GM12878 (cell line): ENCODE results near the gene MAGI1. TPM values are rescaled to one million over a fixed set of nuclear protein-coding genes. Genes with fewer than 3 reads are reported as not detected.

Experiments used
- ATAC-seq: fragments of 200-7000 bp; cut with Tn5 transposase; 3 replicates; pipeline ENCODE4 v1.9.1; 2020; ENCODE audit warnings: mild to moderate bottlenecking, moderate library complexity
- BruUV-seq: library from RNA; stranded (reverse); fragments of 400-500 nt; replicated peaks from 2 replicates; lab custom pipeline; 2021; lab: Mats Ljungman, UMichigan
- CTCF ChIA-PET: fragments of 300-600 bp; sonication (Branson Sonifier 250); formaldehyde crosslinking; extraction: SDS; loops from one replicate; lab custom pipeline; 2021; ENCODE audit warnings: inconsistent platforms; lab: Yijun Ruan, JAX
- POLR2A ChIA-PET: fragments of 350-600 bp; formaldehyde crosslinking; extraction: SDS; loops from one replicate; lab custom pipeline; 2021; ENCODE audit warnings: inconsistent platforms; lab: Charles Lee
- RAD21 ChIA-PET: fragments of 300-600 bp; sonication (Branson Sonifier 250); formaldehyde crosslinking; loops from one replicate; lab custom pipeline; 2023; ENCODE audit warnings: antibody characterized with exemption; ENCODE audit not compliant: unreplicated experiment; lab: Charles Lee
- SMC1A ChIA-PET: fragments of 300-600 bp; sonication (Branson Sonifier 250); formaldehyde crosslinking; loops from one replicate; lab custom pipeline; 2023; ENCODE audit not compliant: unreplicated experiment, uncharacterized antibody; lab: Charles Lee
- DNase-seq: peaks from one replicate; pipeline ENCODE4 v3.0.0-alpha.2; 2011; ENCODE audit warnings: low read depth, low spot score
- FAIRE-seq: peaks from 3 replicates; lab custom pipeline; 2011; peaks lifted over from hg19 to GRCh38; lab: Jason Lieb, UNC
- H2AFZ ChIP-seq: 2 replicates; pipeline ENCODE4 v1.6.0; 2011; ENCODE audit warnings: low read depth, low read length, control low read depth; ENCODE audit not compliant: control insufficient read depth
- H3K27ac ChIP-seq: 2 replicates; pipeline ENCODE4 v1.5.1; 2011; ENCODE audit warnings: control low read depth; ENCODE audit not compliant: control insufficient read depth, insufficient read depth
- H3K27me3 ChIP-seq, 2 experiments: replicated peaks in 1 of 2; 2 replicates each; pipeline versions ENCODE4 v1.6.0 to v1.6.1; 2011; ENCODE audit warnings: low read length in 1 of 2; ENCODE audit not compliant: control insufficient read depth in 2 of 2, insufficient read depth in 2 of 2
- H3K36me3 ChIP-seq, 2 experiments: 2 replicates each; pipeline ENCODE4 v1.5.1; 2011; ENCODE audit warnings: low read length in 1 of 2; ENCODE audit not compliant: control insufficient read depth in 2 of 2, insufficient read depth in 2 of 2
- H3K4me1 ChIP-seq: 2 replicates; pipeline ENCODE4 v1.6.1; 2011; ENCODE audit warnings: mild to moderate bottlenecking, low read length, moderate library complexity, mixed read lengths; ENCODE audit not compliant: control insufficient read depth, insufficient read depth
- H3K4me2 ChIP-seq: 2 replicates; pipeline ENCODE4 v1.6.0; 2011; ENCODE audit warnings: control low read depth; ENCODE audit not compliant: control insufficient read depth, insufficient read depth
- H3K4me3 ChIP-seq: fragments of 200-600 bp; sonication (generic); 2 replicates; pipeline ENCODE4 v1.5.1; 2016
- H3K79me2 ChIP-seq: 2 replicates; pipeline ENCODE4 v1.6.0; 2011; ENCODE audit warnings: low read length; ENCODE audit not compliant: control insufficient read depth, insufficient read depth
- H3K9ac ChIP-seq: 2 replicates; pipeline ENCODE4 v1.8.0; 2011; ENCODE audit warnings: low read length, control low read depth, mixed read lengths; ENCODE audit not compliant: control insufficient read depth, insufficient read depth
- H3K9me3 ChIP-seq: replicated peaks from 3 replicates; pipeline ENCODE4 v1.5.1; 2011; ENCODE audit warnings: mild to moderate bottlenecking, low read length; ENCODE audit not compliant: control insufficient read depth, insufficient read depth
- H4K20me1 ChIP-seq: 2 replicates; pipeline ENCODE4 v1.6.0; 2011; ENCODE audit not compliant: control insufficient read depth, insufficient read depth
- BCL11A ChIP-seq: IDR thresholded peaks from 2 replicates; pipeline ENCODE4 v1.6.1; 2011; ENCODE audit warnings: low read depth, low read length
- CBX5 ChIP-seq: sonication (generic); IDR thresholded peaks from 2 replicates; pipeline ENCODE4 v1.6.1; 2016; ENCODE audit warnings: low read depth, moderate library complexity, mild to moderate bottlenecking, inconsistent platforms
- CEBPB ChIP-seq, 2 experiments: fragments of 150-350 bp in 1 of 2; IDR thresholded peaks; 2 replicates each; pipeline ENCODE4 v1.6.1; 2012 to 2014; ENCODE audit warnings: low read depth in 2 of 2, low read length in 2 of 2, borderline replicate concordance in 1 of 2, inconsistent platforms in 1 of 2
- CEBPZ ChIP-seq: fragments of 150-350 bp; IDR thresholded peaks from 2 replicates; pipeline ENCODE4 v1.6.1; 2016; ENCODE audit warnings: low read depth, low read length
- FOXM1 ChIP-seq: IDR thresholded peaks from 2 replicates; pipeline ENCODE4 v1.6.1; 2012; ENCODE audit warnings: low read depth, mild to moderate bottlenecking, inconsistent platforms, low read length, moderate library complexity
- IKZF2 ChIP-seq, 2 experiments: fragments of 450-650 bp; IDR thresholded peaks; 2 replicates each; pipeline ENCODE4 v1.6.1; 2017; ENCODE audit warnings: mild to moderate bottlenecking in 2 of 2, moderate library complexity in 2 of 2
- IRF4 ChIP-seq: IDR thresholded peaks from 2 replicates; pipeline ENCODE4 v1.6.1; 2011; ENCODE audit warnings: low read depth, low read length
- MYC ChIP-seq: IDR thresholded peaks from 2 replicates; pipeline ENCODE4 v1.6.1; 2011; ENCODE audit warnings: mild to moderate bottlenecking, low read length, moderate library complexity, inconsistent platforms; ENCODE audit not compliant: insufficient read depth, insufficient replicate concordance, insufficient read length, severe bottlenecking
- NFYA ChIP-seq: IDR thresholded peaks from 2 replicates; pipeline ENCODE4 v1.6.1; 2011; ENCODE audit warnings: low read depth, mild to moderate bottlenecking, low read length, improper control_type of control experiment, borderline replicate concordance
- PRDM15 ChIP-seq: fragments of 450-650 bp; formaldehyde crosslinking; IDR thresholded peaks from 2 replicates; pipeline ENCODE4 v1.4.0; 2020; ENCODE audit warnings: mild to moderate bottlenecking, moderate library complexity
- SIX5 ChIP-seq: IDR thresholded peaks from 2 replicates; pipeline ENCODE4 v1.6.1; 2011; ENCODE audit warnings: mild to moderate bottlenecking, low read depth, low read length, moderate library complexity; ENCODE audit not compliant: severe bottlenecking
- SMAD5 ChIP-seq: IDR thresholded peaks from 2 replicates; pipeline ENCODE4 v1.6.1; 2016; ENCODE audit warnings: antibody characterized with exemption, low read depth
- SMC3 ChIP-seq: IDR thresholded peaks from 2 replicates; pipeline ENCODE4 v1.6.1; 2011; ENCODE audit warnings: low read length, improper control_type of control experiment, borderline replicate concordance
- TCF12 ChIP-seq: IDR thresholded peaks from 2 replicates; pipeline ENCODE4 v1.6.1; 2011; ENCODE audit warnings: low read depth, mild to moderate bottlenecking, low read length
- YBX1 ChIP-seq: fragments of 450-650 bp; IDR thresholded peaks from 2 replicates; pipeline ENCODE4 v1.6.1; 2016; ENCODE audit warnings: antibody characterized with exemption
- WGBS: methylation state at CpG from one replicate; pipeline ENCODE4 v1.1.6; 2016; ENCODE audit warnings: low lambda C conversion rate; ENCODE audit not compliant: insufficient replicate concordance, insufficient coverage; ENCODE audit errors: missing lambda C conversion rate; 5-methylcytosine and 5-hydroxymethylcytosine counted together
- in situ Hi-C: fragments of 300-500 bp; cut with MboI; formaldehyde crosslinking; loops from 9 replicates; pipeline ENCODE4 v1.14.3; 2018; ENCODE audit warnings: mixed read lengths
- intact Hi-C: fragments of 100-400 bp; cut with micrococcal nuclease; formaldehyde crosslinking; loops from one replicate; pipeline ENCODE4 v1.14.2; 2022; ENCODE audit not compliant: unreplicated experiment
- polyA plus RNA-seq, 11 experiments: library from polyadenylated mRNA; depleted of rRNA in 4 of 11; unstranded in 6 of 11; stranded (reverse) in 5 of 11; fragments of >200 nt; fragmentation: Nextera tagmentation in 4 of 11; fragmentation: Illumina TruSeq in 1 of 11; extraction: Ambion mirVana in 4 of 11; extraction: Trizol in 1 of 11; gene quantifications; 1 replicate in 1 of 11; 2 replicates in 10 of 11; pipeline versions ENCODE4 v1.2.1 to v1.2.3, GENCODE V29; 2011 to 2016; ENCODE audit warnings: inconsistent platforms in 2 of 11, missing spikeins in 2 of 11, low read depth in 1 of 11
- total RNA-seq, 4 experiments: library from RNA; depleted of rRNA in 3 of 4; stranded (reverse); fragments of >200 nt in 3 of 4; fragmentation: Illumina TruSeq in 1 of 4; extraction: Trizol in 1 of 4; gene quantifications; 2 replicates each; pipeline versions ENCODE4 v1.2.1 to v1.2.3, GENCODE V29; 2013 to 2021

The MAGI1 gene
- total and polyA plus RNA-seq, 10 of the 15 experiments (the other 5 are each of a cell fraction or from before 2014, with no cell fraction given), result 0.02 to 3.3 (median 0.29) TPM; not detected in 1

DNA sequence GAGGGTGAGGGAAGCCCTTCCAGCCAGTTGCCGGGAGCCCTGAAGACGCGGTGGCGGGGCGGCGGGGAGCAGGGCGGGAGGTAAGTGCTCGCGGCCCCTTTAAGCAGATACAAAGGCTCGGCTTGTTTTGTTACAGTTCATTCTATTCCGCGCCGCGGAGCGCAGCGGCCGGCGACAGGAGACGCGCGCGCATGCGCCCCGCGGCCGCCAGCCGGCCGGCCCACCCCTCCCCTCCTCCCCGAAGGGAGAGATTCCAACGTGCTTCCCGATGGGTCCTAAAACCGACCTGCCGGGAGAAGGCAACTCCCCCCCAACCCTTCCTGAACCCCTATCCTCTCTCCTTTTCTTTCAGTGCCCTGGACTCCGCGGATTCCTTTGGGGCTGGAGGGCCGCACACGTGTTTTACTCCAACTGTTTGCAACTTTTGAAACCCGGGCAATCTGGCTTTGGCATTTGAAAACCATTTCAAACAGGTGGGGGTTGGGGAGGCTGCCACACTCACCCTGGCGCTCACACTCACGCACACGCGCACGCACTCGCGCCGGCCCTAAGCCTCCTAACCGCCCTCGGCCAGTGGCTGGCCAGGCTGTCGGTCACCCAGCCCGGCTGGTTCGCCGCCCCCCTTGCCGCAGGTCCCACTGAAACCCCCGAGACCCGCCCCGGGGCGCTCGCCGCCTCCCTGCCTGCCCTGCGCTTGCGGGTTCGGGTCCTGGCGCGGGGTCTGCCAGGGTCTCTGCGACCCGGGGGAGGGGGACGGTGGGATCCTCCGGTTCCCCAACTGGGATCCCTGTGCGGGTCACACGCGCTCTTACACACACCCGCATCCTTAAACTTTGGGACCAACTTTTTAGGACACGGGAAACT lies at the start of gene MAGI1 (continued):
- TF ChIP-seq NFYA, result no peak
- no peak for TF ChIP-seq BCL11A
- TF ChIP-seq SMAD5, result no peak
- TF ChIP-seq IRF4, result no peak
- 0 out of 2 replicates have a peak, but pooled peaks have one; percentile 10 for TF ChIP-seq TCF12

- H3K27me3 ChIP-seq, result no peaks in the 10 kb centered on the region
- RAD21 ChIA-PET, result no interaction called here
- POLR2A ChIA-PET, result no interaction called here
- SMC1A ChIA-PET, result no interaction called here
- H3K9ac ChIP-seq, result no peak overlapping the region
- no peak for DNase-seq
- 38% methylated on average over 3 of the region's 3 CpGs for WGBS
- H3K4me3 ChIP-seq, result no peak overlapping the region
- no TSS peak for BruUV-seq
- in situ Hi-C loops, result no loop called here
- H3K36me3 ChIP-seq, result no peaks in the 10 kb centered on the region
- intact Hi-C loops, result no loop called here
- H3K4me2 ChIP-seq, result no peak overlapping the region
- CTCF ChIA-PET, result no interaction called here
- H3K4me1 ChIP-seq, result no peaks in the 10 kb centered on the region
- FAIRE-seq, result no peak
- no peak for ATAC-seq
- no peak overlapping the region for H2AFZ ChIP-seq
- no peaks in the 10 kb centered on the region for H3K9me3 ChIP-seq
- H3K27ac ChIP-seq, result no peak overlapping the region
- H4K20me1 ChIP-seq, result no peaks in the 10 kb centered on the region
- no peaks in the 10 kb centered on the region for H3K79me2 ChIP-seq
- TF ChIP-seq CBX5 (no peak), CEBPB (IDR thresholded peaks at IDR 0.05; ENCODE audit: borderline replicate concordance in 1 of 2, low read depth in 2 of 2, low read length in 2 of 2) (no peak), SMC3 (no peak), FOXM1 (no peak), CEBPZ (no peak), YBX1 (no peak), SIX5 (no peak), IKZF2 (IDR thresholded peaks at IDR 0.05) (no peak), PRDM15 (CRISPR knock-in tag) (no peak), MYC (no peak)
Measured at GRCh38 chr3:66083784-66084213, 45.1 kb upstream of the MAGI1 start.
